GM19438 (cell line): Measurements from ENCODE around the gene PRKAG2.
"Not testable (repeated sequence)": the region's sequence is repeated elsewhere in the genome, so short reads cannot be mapped to it uniquely, and the experiment has no call there.

ENCODE experiments used
- ATAC-seq: cut with Tn5 transposase; IDR thresholded peaks from one replicate; pipeline ENCODE4 v1.9.1; 2021; ENCODE audit warnings: low read depth; ENCODE audit not compliant: unreplicated experiment

Gene PRKAG2

GRCh38 chr7:151886783-151887182, 9.9 kb upstream of the PRKAG2 start:
- ATAC-seq, result no peak

- ATAC-seq, result no peak
Measured at GRCh38 chr7:151885202-151885580, 8.3 kb upstream of the PRKAG2 start.

- ATAC-seq, result no peak
Measured at GRCh38 chr7:151884312-151885201, 7.6 kb upstream of the PRKAG2 start.

DNA sequence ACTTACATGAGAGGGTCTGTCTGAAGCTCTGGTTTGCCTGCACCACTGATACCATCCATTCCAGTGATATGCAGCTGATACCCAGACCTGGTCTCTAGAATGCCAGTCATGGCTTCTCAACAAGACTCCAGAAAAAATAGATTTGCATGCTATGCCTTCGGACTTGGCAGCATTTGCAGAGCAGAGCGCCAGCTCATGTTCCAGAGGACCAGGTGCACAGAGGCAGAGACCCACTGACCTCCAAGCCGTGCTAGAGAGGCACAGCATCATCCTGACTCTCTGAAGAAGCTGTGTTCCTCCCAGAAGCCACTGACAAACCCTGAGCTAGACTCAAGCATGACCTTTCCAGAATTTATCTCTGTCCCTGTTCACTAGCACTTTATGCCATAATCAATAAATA, 6.9 kb upstream of the PRKAG2 start:
- no peak for ATAC-seq

- ATAC-seq, result no peak
Measured at GRCh38 chr7:151882734-151883133, 5.8 kb upstream of the PRKAG2 start.

DNA sequence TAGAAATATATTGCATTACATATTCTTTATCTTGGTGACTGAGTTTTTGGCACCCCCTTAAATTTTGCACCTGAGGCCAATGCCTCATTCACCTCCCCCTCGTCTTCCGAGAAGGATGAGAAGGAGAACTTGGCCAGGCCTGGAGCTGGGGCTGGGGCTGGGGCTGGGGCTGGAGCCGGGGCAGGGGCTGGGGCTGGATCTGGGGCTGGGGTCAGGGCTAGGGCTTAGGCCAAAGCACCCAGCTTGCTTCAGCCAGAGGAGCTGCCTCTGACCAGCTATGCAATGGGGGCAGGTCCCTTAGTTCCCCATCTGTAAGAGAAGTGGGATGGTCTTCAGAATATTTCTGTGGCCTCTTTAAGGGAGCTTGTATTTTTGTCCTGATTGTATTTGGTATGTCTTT, 3.8 kb upstream of the PRKAG2 start:
- no peak for ATAC-seq

DNA sequence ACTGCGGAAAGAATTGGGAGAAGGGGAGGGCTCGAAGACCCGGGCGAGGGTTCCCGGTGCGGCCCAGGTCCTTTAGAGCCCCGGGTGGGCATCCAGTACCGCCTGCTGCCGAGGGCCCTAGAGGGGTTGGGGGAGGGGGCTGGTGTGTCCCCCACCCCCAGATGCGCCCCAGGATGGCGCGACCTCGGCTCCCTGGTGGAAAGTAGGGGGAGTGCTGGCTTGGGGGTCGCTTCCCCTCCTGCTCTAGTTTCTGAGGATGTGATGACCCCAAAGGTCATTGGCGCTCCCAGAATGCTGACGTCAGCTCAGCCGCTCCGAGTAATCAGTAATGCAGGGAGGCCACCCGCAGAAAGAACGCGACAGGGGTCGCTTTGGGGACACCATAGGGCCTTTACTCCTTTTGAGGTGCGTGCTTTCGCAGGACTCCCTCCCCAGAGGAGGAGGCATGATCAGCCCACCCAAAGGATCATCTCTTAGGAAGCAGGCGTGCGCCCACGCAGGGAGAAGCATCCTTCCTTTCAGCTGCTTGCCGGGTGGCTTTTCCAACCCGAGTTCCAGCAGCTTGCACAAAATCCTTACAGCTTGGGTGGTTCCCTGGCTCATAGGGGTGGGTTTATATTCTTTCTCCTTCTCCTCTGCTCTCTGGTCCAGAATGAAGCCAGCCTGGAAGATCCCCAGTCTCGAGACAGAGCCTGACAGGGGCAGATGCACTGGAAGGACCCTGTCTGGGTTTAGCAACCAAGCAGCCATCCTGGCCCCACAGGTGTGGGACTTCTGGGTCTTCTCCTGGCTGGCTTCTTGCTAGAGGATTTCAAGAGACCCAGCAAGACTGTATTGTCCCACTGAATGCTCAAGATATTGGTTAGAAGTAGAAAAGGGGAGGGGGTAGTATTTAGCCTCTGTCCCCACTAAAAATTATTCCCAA, 1.3 kb upstream of the PRKAG2 start:
- no peak for ATAC-seq

- ATAC-seq, result peak; percentile 37
Measured at GRCh38 chr7:151875942-151876898, 695 bp downstream of the PRKAG2 start.

DNA sequence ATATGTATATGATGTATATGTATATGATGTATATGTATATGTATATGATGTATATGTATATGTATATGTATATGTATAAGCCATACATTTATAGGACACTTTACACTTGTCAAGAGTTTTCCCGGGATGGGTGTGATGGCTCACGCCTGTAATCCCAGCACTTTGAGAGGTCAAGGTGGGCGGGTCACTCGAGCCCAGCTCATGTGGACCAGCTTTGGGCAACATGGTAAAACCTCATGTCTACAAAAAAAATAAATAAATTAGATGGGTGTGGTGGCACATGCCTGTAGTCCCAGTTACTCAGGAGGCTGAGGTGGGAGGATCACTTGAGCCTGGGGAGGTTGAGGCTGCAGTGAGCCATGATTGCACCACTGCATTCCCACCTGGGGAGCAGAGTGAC, 2.4 kb downstream of the PRKAG2 start:
- not testable (repeated sequence) for ATAC-seq

GRCh38 chr7:151873402-151873965, 3.4 kb downstream of the PRKAG2 start:
- ATAC-seq, result no peak

- ATAC-seq, result no peak
Measured at GRCh38 chr7:151872531-151873401, 4.1 kb downstream of the PRKAG2 start.

DNA sequence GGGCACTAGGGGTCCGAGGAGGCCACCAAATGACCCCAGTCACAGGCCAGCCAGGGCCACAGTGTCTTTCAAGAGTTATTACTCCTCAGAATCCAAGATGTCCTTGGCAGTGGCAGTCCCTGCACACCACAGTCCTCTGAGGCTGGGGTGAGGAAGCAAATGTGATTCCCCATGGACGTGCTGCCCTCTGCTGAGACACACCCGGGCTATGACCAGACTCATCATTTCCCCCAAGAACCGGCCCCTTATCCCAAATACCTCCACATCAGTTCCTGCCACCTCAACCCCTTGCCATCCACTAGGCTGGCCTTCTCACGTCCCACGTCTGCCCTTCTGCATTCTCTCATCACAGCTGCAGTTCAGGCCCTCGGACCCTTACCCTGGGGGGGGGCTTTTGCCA, 5.0 kb downstream of the PRKAG2 start:
- ATAC-seq, result no peak

GRCh38 chr7:151871189-151871735, 5.7 kb downstream of the PRKAG2 start:
- no peak for ATAC-seq

DNA sequence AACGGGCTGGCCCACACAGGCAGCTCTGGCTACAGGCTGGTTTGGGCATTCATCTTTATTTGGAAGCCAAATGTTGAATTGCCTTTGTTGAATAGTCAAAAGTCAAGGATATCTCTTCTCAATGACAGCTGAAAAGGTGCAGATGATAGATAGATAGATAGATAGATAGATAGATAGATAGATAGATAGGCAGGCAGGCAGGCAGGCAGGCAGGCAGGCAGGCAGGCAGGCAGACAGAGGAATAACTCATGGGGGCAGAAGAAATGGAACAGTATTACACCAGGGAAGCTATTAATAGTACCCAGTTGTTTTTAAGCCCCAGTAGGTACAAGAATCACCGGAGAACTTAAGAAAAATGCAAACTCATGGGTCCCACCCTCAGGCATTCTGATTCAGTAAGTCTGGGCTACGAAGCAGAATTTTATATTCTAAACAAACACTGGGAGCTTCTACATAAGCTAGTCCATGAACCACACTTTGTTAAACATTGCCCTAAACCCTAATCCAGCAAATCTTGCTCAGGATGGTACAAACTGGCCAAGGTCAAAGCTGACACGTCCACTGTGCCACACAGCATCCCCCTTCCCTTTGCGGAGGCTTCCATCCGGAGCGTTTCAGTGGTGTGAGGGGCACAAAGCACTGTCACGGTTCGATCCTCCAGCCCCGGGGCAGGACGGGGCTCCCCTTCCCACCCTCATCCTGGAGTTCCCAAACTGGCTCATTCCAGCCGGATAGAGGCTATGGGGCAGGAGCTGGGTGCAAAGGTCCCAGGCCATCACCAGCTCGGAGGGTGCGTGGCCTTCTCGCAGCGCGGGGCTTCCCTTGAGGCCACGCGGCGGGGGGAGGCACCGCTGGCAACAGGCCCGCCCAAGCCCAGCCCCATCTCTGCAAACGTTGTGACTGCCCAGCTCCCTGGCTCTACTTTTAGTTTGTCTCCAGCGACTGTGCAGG, 6.7 kb downstream of the PRKAG2 start:
- no peak for ATAC-seq

GRCh38 chr7:151869455-151869854, 7.5 kb downstream of the PRKAG2 start:
- ATAC-seq, result no peak

DNA sequence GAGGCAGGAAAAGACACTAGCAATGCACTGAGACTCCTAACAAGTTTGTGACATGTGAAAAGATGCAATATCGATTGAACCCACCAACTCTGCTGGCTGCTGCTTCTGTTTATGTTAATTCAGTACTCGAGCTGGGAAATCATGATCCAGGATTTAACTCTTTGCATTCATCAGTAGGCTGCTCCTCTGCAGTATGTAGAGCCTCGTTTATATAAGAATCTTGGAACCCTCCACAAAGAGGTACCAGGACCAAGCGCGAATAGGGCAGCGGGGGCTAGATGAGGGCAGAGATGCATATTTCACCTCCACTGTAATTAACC, 7.8 kb downstream of the PRKAG2 start:
- ATAC-seq, result no peak

GRCh38 chr7:151868396-151869108, 8.4 kb downstream of the PRKAG2 start:
- ATAC-seq, result no peak
